Muscle layer of colon (tissue), 2 donors: ENCODE measurements around the gene SPAG5.
A peak's percentile ranks its signal among the peaks of the same experiment; 100 is the strongest.

Experiments
- H3K27ac ChIP-seq: one replicate; pipeline ENCODE4 v1.7.0; 2013; ENCODE audit warnings: low read depth, mild to moderate bottlenecking, low read length, moderate library complexity
- H3K27me3 ChIP-seq, 2 donors: one replicate each; pipeline ENCODE4 v1.7.0; 2013; ENCODE audit warnings: low read length in 2 of 2, mild to moderate bottlenecking in 2 of 2; ENCODE audit not compliant: insufficient read depth in 2 of 2, control insufficient read depth in 1 of 2
- H3K36me3 ChIP-seq: one replicate; pipeline ENCODE4 v1.7.0; 2013; ENCODE audit warnings: mild to moderate bottlenecking, low read length; ENCODE audit not compliant: insufficient read depth
- H3K4me1 ChIP-seq: one replicate; pipeline ENCODE4 v1.7.0; 2013; ENCODE audit warnings: mild to moderate bottlenecking, low read length; ENCODE audit not compliant: insufficient read depth
- H3K4me3 ChIP-seq, 2 donors: one replicate each; pipeline ENCODE4 v1.7.0; 2013; ENCODE audit warnings: low read length in 2 of 2, low read depth in 1 of 2, mild to moderate bottlenecking in 1 of 2, moderate library complexity in 1 of 2
- H3K9ac ChIP-seq: one replicate; pipeline ENCODE4 v1.7.0; 2013; ENCODE audit warnings: low read length
- H3K9me3 ChIP-seq: one replicate; pipeline ENCODE4 v1.7.0; 2013; ENCODE audit warnings: mild to moderate bottlenecking, low read length
- donor health status: abdominal sarcoma.
- donor health status: Adenocarcinoma of cecum.

Gene SPAG5

DNA sequence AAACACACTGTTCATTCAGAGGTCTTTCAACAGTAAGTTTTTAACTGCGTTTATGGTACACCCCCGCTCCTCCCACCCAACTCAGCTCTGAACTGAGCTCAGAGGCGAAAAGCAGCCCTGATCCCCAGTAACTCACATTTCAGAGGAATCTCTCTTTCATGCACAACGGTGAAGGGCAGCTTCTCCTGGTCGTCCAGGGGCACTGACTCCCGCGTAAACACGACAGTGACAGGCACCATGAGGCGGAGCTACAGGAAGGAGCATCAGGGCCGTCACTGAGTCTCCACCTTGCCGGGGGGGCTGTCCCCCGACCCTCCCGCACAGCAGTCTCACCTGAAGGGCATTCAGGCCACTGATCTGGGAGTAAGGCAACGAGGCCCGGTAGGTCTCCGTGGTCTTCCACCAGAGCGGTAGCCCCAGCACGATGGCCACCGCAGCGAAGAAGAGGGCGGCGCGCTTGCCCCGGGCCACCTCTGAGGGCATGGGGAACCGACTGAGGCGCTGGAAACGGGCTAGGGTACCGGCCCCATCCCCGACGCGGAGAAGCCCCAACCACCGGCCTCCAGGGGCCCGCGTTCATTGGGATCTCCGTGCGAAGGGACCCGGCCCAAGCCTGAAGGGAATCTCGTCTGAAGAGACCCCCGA is 28.0 kb downstream of the SPAG5 start:
- Histone ChIP-seq H3K36me3 (peaks cover 6% of the 10 kb centered on the region), H3K27ac (peak overlapping the region; percentile 75), H3K27me3 (no peaks in the 10 kb centered on the region), H3K9me3 (no peaks in the 10 kb centered on the region), H3K9ac (peak overlapping the region; percentile 94), H3K4me3 (peak overlapping the region; percentile 66 to 88), H3K4me1 (peaks cover 7% of the 10 kb centered on the region)

DNA sequence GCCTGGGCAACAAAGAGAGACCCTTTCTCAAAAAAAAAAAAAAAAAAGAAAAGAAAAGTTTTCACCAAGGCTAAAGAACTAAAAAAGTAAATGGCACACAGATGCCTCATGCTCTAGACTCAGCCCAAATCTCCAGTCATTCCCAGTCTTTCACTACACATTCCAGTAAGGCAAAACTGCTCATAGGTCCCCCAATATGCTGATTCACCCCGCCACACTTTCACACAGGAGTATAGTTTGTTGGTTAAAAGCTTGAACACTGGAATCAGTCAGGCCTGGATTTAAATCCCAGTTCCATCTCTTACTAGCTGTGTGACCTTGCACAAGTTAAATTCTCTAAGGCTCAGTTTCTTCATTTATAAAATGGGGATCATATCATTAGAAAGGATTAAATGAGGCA is 29.4 kb downstream of the SPAG5 start:
- Histone ChIP-seq H3K9ac (no peak overlapping the region), H3K36me3 (peaks cover 6% of the 10 kb centered on the region), H3K4me1 (peaks cover 7% of the 10 kb centered on the region), H3K4me3 (no peak overlapping the region), H3K27me3 (no peaks in the 10 kb centered on the region), H3K27ac (no peak overlapping the region), H3K9me3 (no peaks in the 10 kb centered on the region)

DNA sequence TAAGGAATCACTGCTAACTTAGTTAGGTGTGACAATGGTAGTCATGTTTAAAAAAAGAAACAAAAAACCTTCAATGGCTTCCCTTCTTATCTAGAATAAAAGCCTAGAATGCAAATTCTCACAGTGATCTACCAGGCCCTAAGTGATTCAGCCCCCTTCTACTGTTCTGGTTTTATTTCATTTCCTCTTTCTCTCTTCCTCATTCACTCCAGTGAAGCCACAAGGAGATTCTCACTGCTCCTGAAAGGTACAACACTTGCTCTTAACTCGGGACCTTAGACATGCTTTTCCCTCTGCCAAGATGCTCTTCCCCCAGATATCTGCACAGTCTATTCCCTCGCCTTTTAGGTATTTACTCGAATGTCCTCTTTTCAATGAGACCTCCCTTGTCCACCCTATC is 31.2 kb downstream of the SPAG5 start:
- peaks cover 15% of the 10 kb centered on the region for H3K36me3 ChIP-seq
- H3K4me3 ChIP-seq = no peak overlapping the region
- H3K4me1 ChIP-seq = peaks cover 7% of the 10 kb centered on the region
- H3K27ac ChIP-seq = no peak overlapping the region
- no peaks in the 10 kb centered on the region for H3K9me3 ChIP-seq
- no peak overlapping the region for H3K9ac ChIP-seq
- no peaks in the 10 kb centered on the region for H3K27me3 ChIP-seq

DNA sequence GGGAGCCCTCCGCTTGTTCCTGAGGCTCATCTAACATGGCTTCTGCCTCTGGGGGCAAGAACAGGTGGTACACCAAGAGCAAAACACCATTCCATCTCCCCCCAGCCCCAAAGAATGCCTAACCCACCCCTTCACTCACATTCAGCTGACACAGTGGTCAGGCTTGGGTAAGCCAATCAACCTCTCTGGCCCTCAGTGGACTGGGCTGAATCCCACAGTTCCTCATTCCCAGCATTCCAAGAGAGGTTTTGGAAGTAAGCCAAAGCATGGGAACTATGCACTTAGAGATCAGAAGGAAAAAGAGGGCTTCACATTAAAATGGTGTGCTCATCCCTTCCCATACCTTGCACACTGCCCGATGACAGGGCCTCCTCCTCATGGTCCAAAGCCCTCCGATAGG is 35.4 kb downstream of the SPAG5 start:
- Histone ChIP-seq H3K27me3 (no peaks in the 10 kb centered on the region), H3K9me3 (no peaks in the 10 kb centered on the region), H3K9ac (no peak overlapping the region), H3K36me3 (peaks cover 29% of the 10 kb centered on the region), H3K27ac (no peak overlapping the region), H3K4me3 (no peak overlapping the region), H3K4me1 (no peaks in the 10 kb centered on the region)

DNA sequence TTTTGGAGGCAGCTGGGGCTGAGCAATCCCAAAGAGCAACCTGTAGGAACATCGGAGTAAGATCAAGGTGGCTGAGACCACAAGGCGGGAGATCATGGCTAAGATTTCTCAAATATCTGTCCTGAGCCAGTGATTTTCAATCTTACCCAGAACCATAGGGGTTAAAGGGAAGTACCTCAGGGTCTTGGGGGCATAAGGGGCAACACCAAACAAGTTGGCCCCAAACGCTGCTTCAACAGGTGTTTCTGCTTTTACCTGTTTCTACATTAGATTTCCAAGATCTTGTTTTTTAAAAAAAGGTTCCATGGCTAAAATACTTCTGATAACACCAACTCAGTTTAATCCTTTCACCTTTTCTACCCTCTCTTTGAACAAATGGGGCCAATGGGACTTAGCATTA is 43.8 kb downstream of the SPAG5 start:
- Histone ChIP-seq H3K36me3 (peaks cover 53% of the 10 kb centered on the region), H3K4me3 (no peak overlapping the region), H3K27me3 (no peaks in the 10 kb centered on the region), H3K9me3 (no peaks in the 10 kb centered on the region), H3K4me1 (peaks cover 12% of the 10 kb centered on the region), H3K9ac (no peak overlapping the region), H3K27ac (no peak overlapping the region)

DNA sequence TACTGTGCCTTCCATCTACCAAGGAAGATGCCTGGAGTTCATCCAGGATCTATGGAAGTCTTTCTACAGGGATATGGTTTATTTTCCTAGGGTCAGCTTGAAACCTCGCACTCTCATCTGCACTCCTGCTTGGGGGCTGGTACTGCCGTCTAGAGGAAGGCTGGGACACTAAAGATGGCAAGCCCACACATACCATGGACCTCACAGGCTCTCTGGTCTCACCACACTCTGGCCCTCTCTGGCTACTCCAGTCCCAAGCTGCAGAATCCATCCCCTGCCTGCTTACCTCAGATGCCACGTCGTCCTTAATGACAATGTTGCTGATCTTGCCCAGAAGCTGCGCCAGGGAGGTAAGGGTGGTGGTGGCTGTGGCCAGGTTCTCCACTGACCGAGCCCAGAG is 44.3 kb downstream of the SPAG5 start:
- Histone ChIP-seq H3K4me3 (no peak overlapping the region), H3K27me3 (no peaks in the 10 kb centered on the region), H3K27ac (no peak overlapping the region), H3K9me3 (no peaks in the 10 kb centered on the region), H3K4me1 (peaks cover 12% of the 10 kb centered on the region), H3K9ac (no peak overlapping the region), H3K36me3 (peaks cover 48% of the 10 kb centered on the region)

DNA sequence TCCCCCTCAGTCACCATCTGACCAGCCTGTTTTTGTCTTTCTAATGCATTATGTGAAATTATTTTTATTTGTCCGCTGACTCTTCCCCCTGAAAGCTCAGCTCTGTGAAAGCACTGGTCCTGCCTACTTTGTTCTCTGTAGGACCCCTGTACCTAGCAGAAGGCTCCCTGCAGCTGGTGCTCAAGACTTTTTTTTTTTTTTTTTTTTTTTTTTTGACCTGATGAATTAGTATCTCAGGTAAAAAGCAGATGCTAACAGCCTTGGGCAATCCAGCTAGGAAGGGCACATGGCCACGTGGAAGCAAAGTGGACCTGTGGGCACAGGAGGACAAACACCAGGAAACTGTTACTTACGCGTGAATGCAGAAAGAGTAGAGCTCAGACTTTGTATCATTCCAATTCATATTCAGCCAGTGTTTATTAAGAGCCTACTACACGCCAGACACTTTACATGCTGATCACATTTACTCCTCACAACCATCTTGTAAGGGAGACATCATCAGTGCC is 45.8 kb downstream of the SPAG5 start:
- H3K9me3 ChIP-seq = no peaks in the 10 kb centered on the region
- no peak overlapping the region for H3K27ac ChIP-seq
- no peaks in the 10 kb centered on the region for H3K27me3 ChIP-seq
- peaks cover 47% of the 10 kb centered on the region for H3K36me3 ChIP-seq
- H3K9ac ChIP-seq = no peak overlapping the region
- peaks cover 16% of the 10 kb centered on the region for H3K4me1 ChIP-seq
- peak overlapping the region; percentile 7 to 42 for H3K4me3 ChIP-seq

DNA sequence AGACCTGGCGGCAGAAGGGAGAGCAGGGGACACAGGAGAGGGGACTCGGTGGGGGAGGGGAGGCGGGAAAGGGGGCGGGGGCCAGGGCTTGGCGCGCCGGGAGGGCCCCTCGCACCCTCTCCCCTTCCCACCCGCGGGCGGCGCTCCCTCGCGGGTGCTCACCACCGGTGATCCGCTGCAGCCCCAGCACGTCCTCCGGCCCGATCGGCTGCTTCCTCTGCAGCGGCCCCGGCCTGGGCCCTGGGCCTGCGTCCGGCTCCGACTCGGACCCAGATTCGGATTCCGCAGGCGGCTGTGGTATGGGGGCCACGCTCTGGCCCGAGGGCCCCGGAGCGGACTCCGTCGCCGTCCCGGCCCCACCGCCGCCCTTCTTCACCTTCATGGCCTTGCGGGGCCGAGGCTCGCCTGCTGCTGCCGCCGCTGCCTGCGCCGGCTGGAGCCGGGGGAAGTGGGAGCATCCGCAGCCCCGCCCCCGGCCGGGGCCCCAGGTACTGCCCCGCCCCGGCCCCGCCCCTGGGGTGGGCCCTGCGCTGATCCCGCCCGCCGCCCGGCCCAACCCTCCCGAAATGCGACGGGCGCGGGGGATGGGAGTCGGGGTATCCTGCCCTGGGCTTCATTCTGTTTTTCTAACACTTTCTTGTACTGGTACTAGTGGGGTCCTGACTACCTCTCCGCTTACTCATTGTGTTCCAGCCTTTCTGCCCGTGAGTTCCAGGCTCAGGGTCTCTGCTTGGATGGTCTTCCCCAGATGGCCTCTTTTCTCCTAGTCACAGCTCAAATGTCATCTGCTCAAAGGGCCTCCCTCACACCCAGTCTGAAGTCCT is 46.4 kb downstream of the SPAG5 start, which contains the start of gene UNC119:
UNC119 (minus strand) TSS at position 449 of the 824 bp plus-strand sequence; CDS start at position 382, 67 bp downstream.
- no peaks in the 10 kb centered on the region for H3K9me3 ChIP-seq
- H3K36me3 ChIP-seq = peaks cover 41% of the 10 kb centered on the region
- H3K27ac ChIP-seq = no peak within 1 kb of the TSS
- no peak within 1 kb of the TSS for H3K9ac ChIP-seq
- H3K27me3 ChIP-seq = no peaks in the 10 kb centered on the region
- H3K4me1 ChIP-seq = peaks cover 16% of the 10 kb centered on the region
- H3K4me3 ChIP-seq = peak within 1 kb of the TSS; percentile 63 to 77

DNA sequence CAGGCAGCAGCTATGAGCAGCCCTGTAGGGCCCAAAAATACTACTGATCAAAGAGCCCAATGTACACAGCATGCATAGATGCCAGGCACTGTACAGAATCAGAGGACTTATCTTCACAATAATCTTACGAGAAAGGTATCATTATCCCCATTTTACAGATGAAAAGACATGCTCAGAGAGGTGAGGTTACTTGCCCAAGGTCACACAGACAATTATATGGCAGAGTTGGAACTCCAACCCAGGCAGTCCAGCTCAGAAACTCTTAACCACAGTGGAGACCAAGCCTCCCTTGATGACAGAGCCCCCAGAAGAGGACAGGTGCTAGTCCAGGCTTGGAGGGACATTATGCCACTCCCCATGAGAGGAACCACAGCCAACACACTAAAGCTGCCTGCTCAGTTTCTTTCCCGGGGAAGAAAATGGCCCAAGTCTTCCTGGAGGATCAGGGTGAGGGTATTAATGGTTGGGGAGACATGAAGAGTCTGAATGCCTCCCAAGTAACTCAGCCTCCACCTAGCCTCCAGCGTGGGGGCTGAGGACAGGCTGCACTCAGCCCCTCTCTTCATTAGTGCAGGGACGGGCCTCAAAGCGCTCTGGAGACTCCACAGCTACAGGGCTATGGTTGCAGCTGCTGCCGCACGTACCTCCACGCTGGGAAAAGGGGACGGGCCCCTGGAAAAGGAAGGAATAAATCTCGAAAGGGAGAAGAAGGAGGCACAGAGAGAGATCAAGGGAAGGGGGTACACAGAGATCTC is 47.2 kb downstream of the SPAG5 start:
- no peak overlapping the region for H3K27ac ChIP-seq
- H3K4me1 ChIP-seq = peaks cover 16% of the 10 kb centered on the region
- H3K9ac ChIP-seq = no peak overlapping the region

DNA sequence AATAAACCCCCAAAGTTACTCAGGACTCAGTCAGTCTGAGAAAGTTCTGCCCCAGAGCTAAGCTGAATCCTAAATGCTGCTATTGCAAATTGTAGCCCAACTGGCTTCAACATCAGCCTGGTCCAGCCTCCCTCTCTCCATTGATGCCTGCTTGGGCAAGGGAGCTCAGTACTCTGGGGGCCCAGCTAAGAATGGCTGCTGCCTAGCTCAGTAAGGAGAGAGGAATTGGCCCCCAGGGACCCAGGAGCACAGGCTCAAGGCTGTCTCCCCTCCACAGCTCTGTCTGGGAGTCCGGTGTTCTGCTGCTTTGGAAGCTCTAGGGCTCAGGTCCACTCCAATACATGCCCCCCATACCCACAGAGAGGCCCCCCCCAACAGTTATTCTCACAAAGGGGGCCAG is 48.0 kb downstream of the SPAG5 start:
- H3K4me3 ChIP-seq = no peak overlapping the region
- peaks cover 26% of the 10 kb centered on the region for H3K36me3 ChIP-seq
- peaks cover 16% of the 10 kb centered on the region for H3K4me1 ChIP-seq
- H3K9me3 ChIP-seq = no peaks in the 10 kb centered on the region
- no peak overlapping the region for H3K9ac ChIP-seq
- no peaks in the 10 kb centered on the region for H3K27me3 ChIP-seq
- H3K27ac ChIP-seq = no peak overlapping the region

More for the DNA sequence above, 47.2 kb downstream of the SPAG5 start:
- Histone ChIP-seq H3K9me3 (no peaks in the 10 kb centered on the region), H3K36me3 (peaks cover 33% of the 10 kb centered on the region), H3K4me3 (peak overlapping the region; percentile 63 to 77), H3K27me3 (no peaks in the 10 kb centered on the region)
